Adrenal gland (tissue), 12 donors: ENCODE results near the gene CBX4. TPM values are rescaled to one million over a fixed set of nuclear protein-coding genes. Genes with fewer than 3 reads are reported as not detected.

ENCODE experiments used
- DNase-seq, 7 donors: peaks; one replicate each; pipeline ENCODE4 v3.0.0-alpha.2; 2019 to 2020
- H3K27ac ChIP-seq, 5 donors: fragments of 200-600 bp; sonication (generic) in 4 of 5; 1 replicate in 3 of 5; 2 replicates in 2 of 5; pipeline versions ENCODE4 v1.5.1 to v1.8.0; 2016 to 2020; ENCODE audit warnings: mild to moderate bottlenecking in 1 of 5
- H3K27me3 ChIP-seq: fragments of 200-600 bp; 2 replicates; pipeline ENCODE4 v1.8.0; 2021
- H3K36me3 ChIP-seq, 2 donors: fragments of 200-600 bp; replicated peaks in 1 of 2; 1 replicate in 1 of 2; 2 replicates in 1 of 2; pipeline versions ENCODE4 v1.5.1 to v1.8.0; 2018 to 2022
- H3K4me1 ChIP-seq, 2 donors: fragments of 200-600 bp; replicated peaks in 1 of 2; 1 replicate in 1 of 2; 2 replicates in 1 of 2; pipeline versions ENCODE4 v1.5.1 to v1.8.0; 2018 to 2021
- H3K4me3 ChIP-seq, 4 donors: fragments of 200-600 bp; sonication (generic) in 3 of 4; one replicate each; pipeline ENCODE4 v1.5.1; 2016 to 2018
- H3K9me3 ChIP-seq, 3 donors: fragments of 200-600 bp; sonication (generic) in 1 of 3; replicated peaks in 1 of 3; 1 replicate in 2 of 3; 2 replicates in 1 of 3; pipeline versions ENCODE4 v1.5.1 to v1.8.0; 2016 to 2021
- POLR2A ChIP-seq, 2 donors: fragments of 450-650 bp; IDR thresholded peaks; one replicate each; pipeline ENCODE4 v1.6.1; 2017; ENCODE audit warnings: antibody characterized with exemption in 2 of 2, mild to moderate bottlenecking in 2 of 2, moderate library complexity in 1 of 2
- WGBS, 4 donors: extraction: QIAGEN DNeasy Blood & Tissue Kit in 2 of 4; methylation state at CpG; one replicate each; pipeline versions ENCODE4 v1.1.5 to v1.1.7; 2013 to 2017; 5-methylcytosine and 5-hydroxymethylcytosine counted together
- intact Hi-C, 2 donors: fragments of 100-400 bp; cut with DNase I; formaldehyde crosslinking; loops; one replicate each; pipeline versions ENCODE4 v1.14.1 to v1.15.0; 2022 to 2023
- polyA plus RNA-seq, 3 donors: library from polyadenylated mRNA; stranded (reverse); fragments of 200-250 nt in 2 of 3; fragments of 350-450 nt in 1 of 3; fragmentation: Illumina TruSeq in 1 of 3; extraction: RNeasy Lipid Tissue Mini Kit (QIAGEN cat#74804) in 1 of 3; gene quantifications; one replicate each; pipeline ENCODE4 v1.2.3, GENCODE V29; 2013 to 2014
- total RNA-seq, 9 donors: library from RNA; depleted of rRNA in 4 of 9; stranded (reverse); fragments of >200 nt in 4 of 9; fragments of 120-200 nt in 1 of 9; fragmentation: NEBNext Ultra II Directional in 1 of 9; extraction: Animal tissue kit (Norgen Biotek cat#: 25700) in 1 of 9; gene quantifications; one replicate each; pipeline versions ENCODE4 v1.1.0 to v1.2.4, GENCODE V29; 2013 to 2023
- TF ChIP-seq, protein P1 (sequence below), 6 experiments: fragments of 450-650 bp in 4 of 6; fragments of 200-600 bp in 2 of 6; sonication (generic) in 1 of 6; IDR thresholded peaks; 1 replicate in 5 of 6; 2 replicates in 1 of 6; pipeline versions ENCODE4 v1.5.1 to v1.8.0; 2016 to 2021; ENCODE audit warnings: antibody characterized with exemption in 6 of 6, mild to moderate bottlenecking in 2 of 6, moderate library complexity in 1 of 6
- donor health status: healthy with polysubstance abuse.
- donor health status: Bipolar disorder and iron deficiency.
- donor health status: DM: yes; HTN: yes; CAD: no.
- donor health status: DM: no; HTN: no; CAD: no.
- donor health status: DM: no; HTN: no; CAD: no.
- donor health status: DM: yes; HTN: yes; CAD: no.

The CBX4 gene
- total and polyA plus RNA-seq, 12 donors = 5.4 to 39.3 (median 17.0) TPM

DNA sequence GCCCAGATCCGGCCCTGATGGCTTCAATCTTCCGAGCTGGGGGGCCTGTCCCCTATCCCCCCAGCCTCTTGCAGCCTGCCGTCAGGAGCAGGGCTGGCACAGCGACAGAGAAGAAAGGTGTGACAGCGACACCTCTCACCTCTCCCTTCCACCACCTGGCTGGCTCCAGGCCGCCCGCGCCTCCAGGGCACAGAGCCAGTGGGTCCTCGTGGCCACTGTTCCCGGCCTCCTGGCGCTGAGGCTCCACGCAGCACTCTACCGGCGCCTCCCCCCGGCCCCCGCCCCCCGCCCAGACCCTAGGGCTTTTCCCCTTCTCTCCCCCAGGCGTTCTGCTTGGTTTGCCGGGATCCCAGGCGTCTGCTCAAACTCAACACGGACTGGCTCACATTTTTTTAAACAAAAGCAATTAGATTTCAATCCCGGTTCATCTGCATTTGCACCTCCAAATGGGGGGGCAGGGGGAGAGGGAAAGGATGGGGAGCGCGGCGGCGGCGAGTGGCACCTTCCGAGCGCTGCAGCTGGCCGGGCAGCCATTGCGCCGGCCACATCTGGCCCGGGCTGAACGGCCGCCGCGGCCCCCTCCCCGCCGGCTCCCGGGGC is 29.6 kb downstream of the CBX4 start:
- no peak for DNase-seq
- H3K36me3 ChIP-seq = no peaks in the 10 kb centered on the region
- 2 to 9% (median 3%) methylated on average over 6 to 40 of the region's 40 CpGs for WGBS, 4 donors
- H3K9me3 ChIP-seq = no peaks in the 10 kb centered on the region
- intact Hi-C loops = no loop called here
- peaks cover 84% of the 10 kb centered on the region for H3K27me3 ChIP-seq
- no peak overlapping the region for H3K27ac ChIP-seq
- no peak overlapping the region for H3K4me3 ChIP-seq
- H3K4me1 ChIP-seq = peaks cover under 1 to 22% of the 10 kb centered on the region in 2 donors
- TF ChIP-seq, protein P1, sequence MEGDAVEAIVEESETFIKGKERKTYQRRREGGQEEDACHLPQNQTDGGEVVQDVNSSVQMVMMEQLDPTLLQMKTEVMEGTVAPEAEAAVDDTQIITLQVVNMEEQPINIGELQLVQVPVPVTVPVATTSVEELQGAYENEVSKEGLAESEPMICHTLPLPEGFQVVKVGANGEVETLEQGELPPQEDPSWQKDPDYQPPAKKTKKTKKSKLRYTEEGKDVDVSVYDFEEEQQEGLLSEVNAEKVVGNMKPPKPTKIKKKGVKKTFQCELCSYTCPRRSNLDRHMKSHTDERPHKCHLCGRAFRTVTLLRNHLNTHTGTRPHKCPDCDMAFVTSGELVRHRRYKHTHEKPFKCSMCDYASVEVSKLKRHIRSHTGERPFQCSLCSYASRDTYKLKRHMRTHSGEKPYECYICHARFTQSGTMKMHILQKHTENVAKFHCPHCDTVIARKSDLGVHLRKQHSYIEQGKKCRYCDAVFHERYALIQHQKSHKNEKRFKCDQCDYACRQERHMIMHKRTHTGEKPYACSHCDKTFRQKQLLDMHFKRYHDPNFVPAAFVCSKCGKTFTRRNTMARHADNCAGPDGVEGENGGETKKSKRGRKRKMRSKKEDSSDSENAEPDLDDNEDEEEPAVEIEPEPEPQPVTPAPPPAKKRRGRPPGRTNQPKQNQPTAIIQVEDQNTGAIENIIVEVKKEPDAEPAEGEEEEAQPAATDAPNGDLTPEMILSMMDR (IDR thresholded peaks at IDR 0.05) = no peak
- no peak for TF ChIP-seq POLR2A (IDR thresholded peaks at IDR 0.05)

DNA sequence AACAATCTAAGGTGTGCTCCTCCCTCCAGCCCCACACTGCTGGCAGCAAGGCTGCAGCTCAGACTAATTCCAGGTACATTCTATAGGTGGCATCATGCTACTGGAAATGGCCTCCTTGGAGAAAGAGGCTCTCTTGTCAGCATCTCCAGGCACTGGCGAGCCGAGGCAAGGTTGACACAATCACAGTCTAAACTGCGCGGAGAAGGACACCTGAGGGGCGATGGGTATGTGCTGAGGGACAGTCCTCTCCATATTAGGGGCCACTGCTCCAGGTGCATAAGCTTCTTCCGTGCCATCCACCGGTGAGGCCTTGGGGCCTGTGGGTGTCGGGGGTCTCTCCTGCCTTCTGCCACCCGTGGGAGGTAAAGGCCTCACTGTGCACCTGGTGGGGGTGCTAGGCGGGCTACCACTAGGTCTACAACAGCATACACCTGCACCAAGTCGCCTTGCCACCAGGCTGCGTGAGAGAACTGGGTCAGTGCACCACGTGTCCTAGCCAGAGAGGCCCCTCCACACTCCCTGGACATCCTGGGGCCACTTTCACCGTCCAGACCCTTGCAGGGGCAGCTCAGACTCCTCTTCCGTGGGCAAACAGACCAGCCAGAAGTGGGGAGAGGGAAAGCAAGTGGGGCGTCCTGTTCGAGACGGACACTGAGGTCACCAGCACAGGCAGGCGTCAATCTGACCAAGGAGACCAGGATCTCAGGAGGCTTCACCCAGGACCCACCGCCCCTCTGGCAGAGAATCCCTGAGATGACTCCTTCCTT is 30.3 kb downstream of the CBX4 start:
- Histone ChIP-seq H3K9me3 (no peaks in the 10 kb centered on the region), H3K36me3 (no peaks in the 10 kb centered on the region), H3K4me3 (no peak overlapping the region), H3K27ac (no peak overlapping the region), H3K4me1 (peaks cover 0 to 19% of the 10 kb centered on the region in 2 donors), H3K27me3 (peaks cover 84% of the 10 kb centered on the region)
- intact Hi-C loops = no loop called here
- 14 to 24% (median 18%) methylated on average over 5 to 20 of the region's 20 CpGs for WGBS, 4 donors
- DNase-seq = peak in 1 of 7 donors; percentile 34
- TF ChIP-seq, protein P1 (IDR thresholded peaks at IDR 0.05) = peak in 4 of 6 experiments; percentile 26 to 37 (median 28)
- TF ChIP-seq POLR2A (IDR thresholded peaks at IDR 0.05) = no peak

DNA sequence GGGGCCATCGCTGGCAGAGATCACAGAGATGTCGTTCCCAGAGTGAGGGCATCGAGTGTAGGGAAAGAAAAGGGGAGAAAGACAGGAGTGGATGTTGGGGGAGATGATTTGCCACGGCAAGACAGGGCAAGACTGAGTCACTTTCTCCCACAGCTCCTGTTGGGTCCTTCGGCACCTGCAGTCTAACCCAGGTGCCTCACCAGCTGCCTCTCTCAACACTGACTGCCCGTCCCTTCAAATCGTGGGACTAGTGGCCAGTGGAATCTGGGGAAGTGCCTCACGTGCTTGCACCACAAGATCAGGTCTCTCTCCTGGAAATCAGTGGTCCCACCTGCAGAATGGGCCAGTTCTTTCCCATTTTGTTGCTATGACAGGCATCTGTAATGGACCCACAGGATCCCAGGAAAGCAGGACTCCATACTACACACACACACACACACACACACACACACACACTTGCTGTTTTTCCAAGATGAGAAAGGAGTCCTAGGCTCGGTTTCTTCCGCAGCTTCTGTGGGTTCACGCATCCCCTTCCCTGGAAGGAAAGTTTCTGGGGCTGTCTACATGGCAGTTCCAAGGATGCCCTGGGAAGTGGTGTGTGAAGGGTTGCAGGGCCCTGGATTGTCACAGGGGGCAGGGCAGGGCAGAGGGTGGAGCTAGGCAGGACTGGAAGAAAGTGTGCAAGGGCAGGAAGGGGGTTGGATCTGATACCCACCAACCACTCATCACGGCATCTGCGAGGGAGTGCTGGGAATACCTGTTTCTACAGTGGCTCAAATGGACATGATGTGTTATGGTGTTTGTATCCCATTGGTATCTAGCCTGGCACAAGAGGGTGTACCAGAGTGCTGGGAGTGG is 32.1 kb downstream of the CBX4 start:
- H3K27me3 ChIP-seq = peaks cover 87% of the 10 kb centered on the region
- no peak for DNase-seq
- H3K4me3 ChIP-seq = no peak overlapping the region
- H3K4me1 ChIP-seq = peaks cover 0 to 12% of the 10 kb centered on the region in 2 donors
- H3K36me3 ChIP-seq = no peaks in the 10 kb centered on the region
- 16 to 25% (median 23%) methylated on average over 13 of the region's 13 CpGs for WGBS, 4 donors
- no peaks in the 10 kb centered on the region for H3K9me3 ChIP-seq
- no peak for TF ChIP-seq POLR2A (IDR thresholded peaks at IDR 0.05)
- TF ChIP-seq, protein P1 (IDR thresholded peaks at IDR 0.05) = no peak
- no peak overlapping the region for H3K27ac ChIP-seq
- intact Hi-C loops = no loop called here

DNA sequence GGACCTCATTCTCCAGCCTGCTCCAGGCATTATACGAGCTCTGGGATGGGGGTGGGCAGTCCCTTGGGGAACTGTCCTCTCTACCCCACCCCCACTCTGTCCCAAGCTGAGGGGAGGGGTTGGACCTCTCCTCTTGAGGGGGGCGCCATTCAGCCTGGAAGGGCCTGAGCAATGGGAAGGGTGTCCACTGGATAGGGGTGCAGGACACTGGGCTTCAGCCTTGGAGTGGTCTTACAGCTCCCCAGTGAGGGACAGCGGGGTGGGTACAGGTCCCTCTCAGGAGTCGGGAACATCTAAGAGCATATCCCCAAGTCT is 32.8 kb downstream of the CBX4 start:
- no peak overlapping the region for H3K4me3 ChIP-seq
- peaks cover 0 to 5% of the 10 kb centered on the region in 2 donors for H3K4me1 ChIP-seq
- peaks cover 87% of the 10 kb centered on the region for H3K27me3 ChIP-seq
- no peak overlapping the region for H3K27ac ChIP-seq
- DNase-seq = no peak
- TF ChIP-seq, protein P1 (IDR thresholded peaks at IDR 0.05) = no peak
- TF ChIP-seq POLR2A (IDR thresholded peaks at IDR 0.05) = no peak
- intact Hi-C loops = no loop called here
- H3K9me3 ChIP-seq = no peaks in the 10 kb centered on the region
- 0 to 23% (median 16%) methylated on average over 1 to 4 of the region's 4 CpGs for WGBS, 4 donors
- H3K36me3 ChIP-seq = no peaks in the 10 kb centered on the region
